Stomach (tissue), 4 donors: Measurements from ENCODE around the gene GET3.

Experiments
- POLR2AphosphoS5 ChIP-seq, 3 donors: sonication (generic); formaldehyde crosslinking; IDR thresholded peaks; one replicate each; pipeline ENCODE4 v1.6.1; 2016; ENCODE audit warnings: antibody characterized with exemption in 3 of 3
- TF ChIP-seq, protein P1 (sequence below), 7 experiments: fragments of 450-650 bp in 4 of 7; fragments of 200-600 bp in 3 of 7; sonication (generic) in 3 of 7; IDR thresholded peaks; one replicate each; pipeline ENCODE4 v1.5.1; 2016 to 2019; ENCODE audit warnings: antibody characterized with exemption in 7 of 7, control low read depth in 2 of 7, mild to moderate bottlenecking in 1 of 7

DNA sequence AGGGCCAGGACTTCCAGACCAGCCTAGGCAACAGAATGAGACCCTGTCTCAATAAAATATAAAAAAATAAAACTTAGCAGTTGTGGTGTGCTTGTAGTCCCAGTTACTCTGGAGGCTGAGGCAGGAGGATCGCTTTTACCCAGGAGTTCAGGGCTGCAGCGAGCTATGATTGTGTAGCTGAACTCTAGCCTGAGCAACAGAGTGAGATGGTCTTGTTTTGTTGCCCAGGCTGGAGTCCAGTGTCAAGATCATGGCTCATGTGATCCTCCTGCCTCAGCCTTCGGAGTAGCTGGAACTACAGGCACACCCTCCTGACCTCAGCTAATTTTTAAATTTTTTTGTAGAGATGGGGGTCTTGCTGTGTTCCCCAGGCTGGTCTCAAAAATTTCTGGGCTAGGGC is 49.7 kb downstream of the GET3 start:
- no peak for TF ChIP-seq POLR2AphosphoS5 (IDR thresholded peaks at IDR 0.05)
- TF ChIP-seq, protein P1, sequence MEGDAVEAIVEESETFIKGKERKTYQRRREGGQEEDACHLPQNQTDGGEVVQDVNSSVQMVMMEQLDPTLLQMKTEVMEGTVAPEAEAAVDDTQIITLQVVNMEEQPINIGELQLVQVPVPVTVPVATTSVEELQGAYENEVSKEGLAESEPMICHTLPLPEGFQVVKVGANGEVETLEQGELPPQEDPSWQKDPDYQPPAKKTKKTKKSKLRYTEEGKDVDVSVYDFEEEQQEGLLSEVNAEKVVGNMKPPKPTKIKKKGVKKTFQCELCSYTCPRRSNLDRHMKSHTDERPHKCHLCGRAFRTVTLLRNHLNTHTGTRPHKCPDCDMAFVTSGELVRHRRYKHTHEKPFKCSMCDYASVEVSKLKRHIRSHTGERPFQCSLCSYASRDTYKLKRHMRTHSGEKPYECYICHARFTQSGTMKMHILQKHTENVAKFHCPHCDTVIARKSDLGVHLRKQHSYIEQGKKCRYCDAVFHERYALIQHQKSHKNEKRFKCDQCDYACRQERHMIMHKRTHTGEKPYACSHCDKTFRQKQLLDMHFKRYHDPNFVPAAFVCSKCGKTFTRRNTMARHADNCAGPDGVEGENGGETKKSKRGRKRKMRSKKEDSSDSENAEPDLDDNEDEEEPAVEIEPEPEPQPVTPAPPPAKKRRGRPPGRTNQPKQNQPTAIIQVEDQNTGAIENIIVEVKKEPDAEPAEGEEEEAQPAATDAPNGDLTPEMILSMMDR (IDR thresholded peaks at IDR 0.05), result no peak
